AG08396 (cell line): ENCODE data around the gene PSMB3.
A peak's percentile ranks its signal among the peaks of the same experiment; 100 is the strongest.

Source experiments
- DNase-seq: peaks from one replicate; pipeline ENCODE4 v3.0.0; 2012; ENCODE audit warnings: low spot score, mixed read lengths

Gene PSMB3

DNA sequence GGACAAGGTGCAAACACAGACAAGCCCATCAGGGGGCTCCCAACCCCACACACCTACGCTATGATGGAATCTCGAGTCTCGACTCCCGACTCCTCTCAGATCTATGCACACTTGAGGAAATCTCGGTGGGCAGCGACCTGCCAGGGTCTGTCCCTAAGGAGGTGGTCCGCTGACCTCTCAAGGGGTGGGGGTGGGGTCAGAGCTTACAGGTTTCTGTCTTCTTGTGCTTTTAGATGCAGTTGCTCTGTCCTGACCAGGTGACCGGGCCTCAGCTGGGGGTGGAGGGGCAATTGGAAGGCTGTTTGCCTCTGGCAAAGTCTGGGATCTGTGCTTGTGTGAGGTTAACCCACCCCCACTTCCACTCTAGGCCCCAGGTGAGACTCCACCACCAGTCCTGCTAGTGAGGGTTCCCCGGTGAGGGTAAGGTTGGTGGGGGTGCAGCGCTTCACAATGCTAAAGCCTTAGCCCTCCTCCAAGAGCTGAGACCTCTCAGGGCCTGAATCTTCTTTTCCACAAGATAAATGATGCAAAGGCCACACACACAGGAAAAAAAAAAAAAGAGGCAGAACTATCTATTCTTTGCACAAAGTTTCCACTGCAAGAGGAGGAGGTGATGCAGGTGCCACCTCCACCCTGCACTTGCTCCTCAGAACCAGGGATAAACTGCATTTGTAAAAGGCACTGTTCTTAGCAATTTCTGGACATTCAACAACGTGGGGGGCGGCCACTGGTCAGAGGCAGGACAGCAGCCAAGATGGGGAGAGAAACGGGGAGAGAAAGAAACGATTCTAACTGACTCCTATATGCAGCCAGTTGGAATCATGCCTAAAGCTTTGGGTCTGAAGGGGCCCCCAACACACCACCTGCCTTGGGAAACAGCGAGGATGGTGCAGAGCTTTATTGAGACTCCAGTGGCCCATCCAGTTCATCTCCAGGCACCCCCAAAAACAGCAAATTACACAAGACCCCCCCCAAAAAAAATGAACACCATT lies 18.3 kb upstream of the PSMB3 start:
- DNase-seq = no peak

DNA sequence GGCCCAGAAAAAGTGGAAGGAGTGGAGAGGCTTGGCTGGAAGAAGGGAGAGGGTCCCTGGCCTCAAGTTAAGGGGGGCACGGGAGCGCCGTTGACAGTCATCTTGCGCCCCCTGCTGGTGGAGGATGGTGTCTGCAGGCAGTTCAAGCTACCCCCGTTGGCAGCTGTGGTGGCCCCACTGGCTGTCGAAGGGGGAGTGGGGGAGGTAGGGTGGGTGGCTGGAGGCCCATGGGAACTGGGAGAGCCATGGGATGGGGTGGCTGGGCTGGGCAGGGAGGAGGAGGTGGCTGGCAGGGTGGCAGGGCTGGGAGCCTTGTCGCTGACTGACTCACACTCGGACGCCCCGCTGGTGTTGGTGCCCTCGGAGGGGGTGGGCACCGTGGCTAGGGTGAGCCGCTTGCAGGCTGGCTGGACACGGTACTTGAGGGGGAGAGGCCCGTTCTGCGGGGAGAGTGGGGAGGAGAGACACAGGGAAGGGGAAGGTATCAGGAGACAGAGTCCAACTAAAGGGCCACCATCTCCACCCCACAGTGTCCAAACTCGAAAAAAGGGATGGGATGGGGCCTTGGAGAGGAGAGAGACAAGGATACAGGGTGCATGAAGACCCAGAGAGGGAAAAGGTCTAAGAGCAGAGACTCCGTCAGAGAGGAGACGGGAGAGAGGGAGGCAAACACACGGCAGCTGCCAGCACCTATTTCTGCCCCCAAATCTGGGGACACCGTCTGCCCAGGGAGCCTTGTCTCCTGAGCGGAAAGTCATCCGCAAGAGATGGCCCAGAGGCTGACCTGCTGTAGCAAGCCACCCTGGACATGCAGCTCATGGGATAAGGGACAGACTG lies 17.2 kb upstream of the PSMB3 start:
- DNase-seq = peak; percentile 85

DNA sequence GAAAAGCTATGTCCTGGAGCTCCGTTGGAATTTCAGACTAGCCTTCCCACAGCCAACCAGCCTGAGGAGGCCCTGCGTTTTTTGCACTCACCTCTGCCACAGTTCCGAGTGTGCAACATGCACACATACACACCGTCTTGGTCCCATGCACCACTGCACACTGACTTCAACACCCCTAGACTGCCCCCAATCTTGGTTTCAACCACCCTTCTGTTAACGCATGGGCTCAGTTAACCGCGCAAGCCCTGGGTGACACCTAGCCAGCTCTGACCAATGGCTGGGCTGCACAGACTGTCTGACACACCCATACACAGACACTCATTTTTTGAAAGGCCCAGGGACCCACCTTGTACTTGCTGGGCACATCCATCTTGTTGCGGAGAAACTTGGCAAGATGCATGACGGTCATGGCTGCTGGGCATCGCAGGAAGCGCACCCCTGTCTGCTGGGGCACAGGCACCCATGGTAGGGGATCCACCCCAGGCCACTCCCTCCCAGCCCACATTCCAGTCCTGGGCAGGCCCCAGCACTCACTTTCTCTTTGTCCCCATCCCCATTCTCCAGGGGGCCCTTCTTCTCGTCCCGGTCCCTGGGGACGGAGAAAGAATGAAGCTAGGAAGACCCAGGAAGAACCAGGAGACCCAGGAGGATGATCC lies 14.4 kb upstream of the PSMB3 start:
- DNase-seq = no peak

DNA sequence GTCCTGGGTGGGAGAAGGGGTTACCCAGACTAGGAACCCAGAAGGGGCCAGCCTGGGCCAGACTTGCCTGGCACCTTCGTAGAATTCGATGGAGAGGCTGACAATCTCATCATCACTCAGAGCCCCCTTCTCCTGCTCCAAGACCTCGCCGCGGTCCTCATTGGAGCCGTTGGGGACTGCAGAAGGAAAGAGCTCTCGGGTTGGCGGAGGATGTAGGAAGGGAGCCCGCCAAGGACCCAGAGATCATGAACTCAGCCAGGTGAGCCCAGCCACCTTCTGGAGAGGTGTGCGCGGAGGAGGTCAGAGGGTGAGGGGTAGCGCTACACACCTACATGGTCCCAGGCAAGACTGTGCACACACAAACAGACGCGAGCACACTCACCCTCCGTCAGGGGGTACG lies 13.9 kb upstream of the PSMB3 start:
- DNase-seq = no peak

DNA sequence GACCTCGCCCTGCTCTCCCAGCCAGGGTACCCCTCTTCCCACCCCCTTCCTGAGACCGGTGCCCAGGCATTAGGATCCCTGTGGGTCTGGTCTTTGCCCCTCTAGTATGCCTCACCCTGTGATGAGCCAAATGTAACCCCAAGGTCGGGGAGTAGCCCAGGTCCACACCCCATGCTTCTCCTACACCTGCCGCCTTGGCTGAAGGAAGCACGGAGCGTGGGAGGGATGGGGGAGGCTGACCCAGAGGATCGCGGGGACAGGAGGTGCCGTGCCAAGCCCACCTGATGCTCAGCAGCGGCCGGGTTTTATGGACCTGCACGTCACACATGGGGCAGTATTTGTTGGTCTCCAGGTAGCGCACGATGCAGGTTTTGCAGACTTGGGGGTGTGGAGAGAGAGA lies 13.2 kb upstream of the PSMB3 start:
- DNase-seq = no peak

DNA sequence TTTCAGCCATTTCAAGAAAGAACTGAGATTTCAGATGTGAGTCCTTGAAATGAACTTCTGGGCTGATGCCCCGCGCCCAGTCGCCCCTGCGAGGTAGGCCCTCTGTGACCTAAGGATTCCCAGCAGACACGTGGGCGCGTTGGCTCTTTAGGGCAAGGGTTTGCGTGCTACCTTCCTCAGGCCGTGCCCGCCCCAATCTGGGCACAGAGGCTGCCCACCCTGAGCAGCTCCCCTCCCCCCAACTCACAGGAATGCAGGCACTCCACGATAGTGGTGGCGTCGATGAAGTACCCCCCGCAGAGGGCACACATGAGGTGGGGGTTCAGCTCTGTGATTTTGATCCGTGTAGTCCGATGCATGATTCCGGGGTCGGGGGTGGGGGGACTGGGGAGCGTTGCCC lies 12.5 kb upstream of the PSMB3 start:
- DNase-seq = no peak

DNA sequence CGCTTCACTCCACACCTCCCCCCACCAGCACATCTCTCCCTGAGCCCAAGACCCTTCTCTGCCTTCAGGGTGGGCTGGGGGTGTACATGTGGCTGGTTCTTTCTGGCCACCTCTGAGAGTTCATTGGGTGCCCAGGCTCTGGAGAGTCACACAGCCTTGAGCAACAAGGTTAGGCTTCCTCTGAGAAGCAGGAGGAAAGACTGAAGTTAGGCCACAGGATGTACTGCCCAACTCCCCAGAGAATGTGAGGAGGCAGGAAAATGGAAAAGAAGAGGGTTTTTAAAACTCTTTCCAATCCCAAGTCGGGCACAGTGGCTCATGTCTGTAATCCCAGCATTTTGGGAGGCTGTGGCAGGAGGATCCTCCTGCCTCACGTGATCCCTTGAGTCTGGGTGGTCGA lies 11.7 kb upstream of the PSMB3 start:
- DNase-seq = no peak

DNA sequence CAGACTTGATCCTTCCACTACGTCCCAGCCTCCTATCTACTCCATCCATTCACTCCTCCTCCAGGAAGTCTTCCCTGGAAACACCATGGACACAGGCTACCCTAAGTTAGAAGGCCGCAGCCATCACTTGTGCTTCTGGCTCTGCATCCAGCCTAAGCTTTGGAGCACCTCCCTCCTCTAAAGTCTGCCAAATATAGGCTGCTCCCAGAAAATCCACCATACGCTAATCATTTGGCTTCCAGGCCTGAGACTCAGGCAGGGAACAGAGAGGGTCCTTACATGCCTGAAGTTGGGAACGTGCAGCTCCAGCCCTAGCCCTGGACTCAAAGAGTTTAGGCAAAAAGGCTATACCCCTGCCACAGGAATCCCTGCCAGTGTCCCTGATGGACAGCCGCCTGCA lies 11.1 kb upstream of the PSMB3 start:
- DNase-seq = no peak

DNA sequence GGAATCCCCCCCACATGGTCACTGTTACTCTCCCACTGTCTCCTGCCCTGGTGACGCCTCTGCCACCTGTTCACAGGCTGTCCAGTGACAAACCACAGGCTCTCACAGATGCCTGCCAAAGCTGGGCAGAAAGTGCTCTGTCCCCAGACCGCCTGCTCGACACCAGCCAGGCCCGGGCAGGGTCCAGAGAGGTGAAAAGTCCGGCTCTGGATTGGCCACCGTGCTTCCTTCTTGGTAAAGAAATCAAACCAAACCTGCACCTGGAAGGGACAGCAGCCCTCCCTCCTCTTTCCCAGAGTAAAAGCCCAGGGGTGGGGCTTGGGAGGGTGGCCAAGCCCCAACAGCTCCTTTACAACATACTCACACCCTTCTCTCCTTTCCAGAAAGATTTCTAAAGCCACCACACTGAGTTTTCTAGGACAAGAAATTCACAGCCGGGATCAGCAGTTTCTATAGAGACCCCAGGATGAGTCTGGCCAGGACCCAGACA lies 10.6 kb upstream of the PSMB3 start:
- no peak for DNase-seq

DNA sequence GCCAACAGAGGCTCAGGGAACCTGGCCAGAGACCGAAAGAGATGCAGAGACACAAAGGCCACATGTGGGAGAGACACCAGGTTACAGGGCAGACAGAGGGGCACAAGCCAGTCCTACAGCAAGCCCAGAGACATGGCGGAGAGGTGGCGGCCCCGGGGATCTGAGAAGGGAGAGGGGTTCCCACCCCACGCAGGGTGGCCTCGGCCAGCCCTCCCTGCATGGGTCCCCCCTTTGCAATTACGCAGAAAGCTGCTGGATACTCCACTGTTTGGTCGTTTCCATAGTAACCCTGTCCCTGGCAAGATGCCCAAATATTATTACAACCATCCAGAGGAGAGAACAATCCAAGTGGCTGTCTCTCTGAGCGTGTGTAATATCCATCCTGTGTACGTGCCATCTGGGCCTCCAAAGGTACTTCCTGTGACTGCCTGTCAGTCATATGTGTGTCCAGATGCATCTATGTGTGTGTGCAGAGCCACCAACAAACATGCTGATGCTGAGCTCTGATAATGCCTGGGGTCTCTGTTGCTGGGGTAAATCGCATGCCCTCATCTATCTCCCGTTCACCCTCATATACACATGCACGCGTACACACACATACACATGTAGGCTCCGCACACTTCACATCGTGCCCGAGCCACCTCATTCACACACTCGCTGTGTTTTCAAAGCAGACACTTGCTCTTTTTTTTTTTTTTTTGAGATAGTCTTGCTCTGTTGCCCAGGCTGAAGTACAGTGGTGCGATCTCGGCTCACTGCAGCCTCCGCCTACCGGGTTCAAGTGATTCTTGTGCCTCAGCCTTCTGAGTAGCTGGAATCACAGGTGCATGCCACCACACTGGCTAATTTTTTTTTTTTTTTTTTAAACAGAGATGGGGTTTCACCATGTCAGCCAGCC lies 9.9 kb upstream of the PSMB3 start:
- DNase-seq = peak; percentile 84

DNA sequence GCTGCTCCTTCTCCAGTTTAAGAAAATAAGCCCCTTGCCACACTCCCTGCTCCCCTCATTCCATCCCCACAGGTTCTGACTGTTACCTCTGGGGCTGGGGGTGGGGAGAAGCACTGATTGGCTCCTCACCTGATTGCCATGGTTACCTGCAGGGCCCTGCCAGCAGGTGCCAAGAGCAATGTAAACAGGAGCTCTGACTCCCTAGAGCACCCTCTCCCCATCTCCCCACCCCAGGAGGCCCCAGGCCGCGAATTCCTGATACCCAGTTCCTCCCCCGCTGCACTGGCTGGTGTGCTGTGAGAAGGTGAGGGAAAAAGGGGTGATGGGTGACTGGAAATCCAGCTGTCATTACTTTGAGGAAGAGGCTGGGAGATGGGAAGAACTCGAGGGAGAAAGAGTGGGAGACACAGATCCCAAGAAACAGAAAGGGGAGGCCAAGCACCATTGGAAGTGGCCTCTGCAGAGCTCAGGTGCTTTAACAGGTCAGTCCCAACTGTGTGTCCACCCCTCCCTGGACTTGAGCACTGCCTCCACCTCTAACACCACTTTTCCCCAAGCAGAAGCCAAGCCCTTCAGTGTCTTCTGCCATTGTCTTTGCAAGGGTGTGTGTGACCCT lies 8.9 kb upstream of the PSMB3 start:
- no peak for DNase-seq

DNA sequence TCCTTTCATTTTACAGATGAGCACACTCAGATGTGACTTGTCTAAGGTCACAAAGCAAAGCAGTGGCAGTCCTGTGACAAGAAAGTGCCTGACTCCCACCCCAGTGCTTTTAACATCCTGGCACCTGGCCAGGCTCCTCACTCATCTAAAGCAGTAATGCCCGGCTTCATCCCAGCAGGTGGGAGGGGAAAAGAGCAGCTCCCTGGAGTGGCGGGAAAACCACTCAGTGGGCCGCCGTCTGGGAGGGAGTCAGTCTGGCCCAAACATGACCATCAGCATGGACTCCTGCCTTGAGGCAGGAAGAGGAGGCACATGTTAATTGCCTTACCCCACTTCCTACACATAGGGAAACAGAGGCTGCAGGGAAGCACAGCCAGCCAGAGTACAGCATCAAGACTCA lies 7.0 kb upstream of the PSMB3 start:
- DNase-seq = no peak

DNA sequence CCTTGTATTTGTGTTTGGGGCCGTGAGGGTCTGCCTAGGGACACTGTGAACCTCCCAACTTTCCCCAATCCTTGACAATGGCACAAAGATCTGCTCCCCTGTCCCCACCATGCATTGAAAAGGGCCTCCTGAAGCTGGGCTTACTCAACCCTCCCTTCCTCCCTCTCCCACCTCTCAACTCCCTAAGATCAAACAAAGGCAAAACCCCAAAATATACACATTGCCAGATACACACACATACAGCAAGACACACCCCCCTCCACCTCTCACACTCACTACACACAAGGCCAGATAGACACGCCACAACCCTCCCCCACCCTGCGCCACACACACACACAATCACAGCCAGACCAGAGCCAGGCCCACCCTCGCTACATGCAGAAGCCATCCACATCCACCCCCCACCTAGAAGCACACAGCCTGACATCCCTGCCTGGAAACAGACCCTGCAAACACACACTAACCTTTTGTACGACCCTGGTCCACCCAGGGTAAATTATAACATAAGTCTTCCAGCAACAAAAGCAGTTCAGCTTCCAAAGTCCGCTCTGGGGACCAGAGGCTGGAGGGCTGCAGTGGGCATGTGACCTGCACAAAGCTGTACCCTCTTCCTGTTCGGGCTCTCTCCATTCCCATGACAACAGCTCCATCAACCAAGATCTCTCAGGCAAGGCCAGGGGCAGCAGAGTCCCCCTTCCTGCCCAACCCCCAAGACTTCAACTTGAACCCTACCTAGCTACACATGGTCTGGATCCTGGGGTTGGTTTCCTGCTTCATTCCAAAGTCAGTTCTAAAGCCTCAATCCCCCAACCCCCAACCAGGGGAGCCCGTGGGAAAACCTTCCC lies 6.3 kb upstream of the PSMB3 start:
- DNase-seq = no peak

DNA sequence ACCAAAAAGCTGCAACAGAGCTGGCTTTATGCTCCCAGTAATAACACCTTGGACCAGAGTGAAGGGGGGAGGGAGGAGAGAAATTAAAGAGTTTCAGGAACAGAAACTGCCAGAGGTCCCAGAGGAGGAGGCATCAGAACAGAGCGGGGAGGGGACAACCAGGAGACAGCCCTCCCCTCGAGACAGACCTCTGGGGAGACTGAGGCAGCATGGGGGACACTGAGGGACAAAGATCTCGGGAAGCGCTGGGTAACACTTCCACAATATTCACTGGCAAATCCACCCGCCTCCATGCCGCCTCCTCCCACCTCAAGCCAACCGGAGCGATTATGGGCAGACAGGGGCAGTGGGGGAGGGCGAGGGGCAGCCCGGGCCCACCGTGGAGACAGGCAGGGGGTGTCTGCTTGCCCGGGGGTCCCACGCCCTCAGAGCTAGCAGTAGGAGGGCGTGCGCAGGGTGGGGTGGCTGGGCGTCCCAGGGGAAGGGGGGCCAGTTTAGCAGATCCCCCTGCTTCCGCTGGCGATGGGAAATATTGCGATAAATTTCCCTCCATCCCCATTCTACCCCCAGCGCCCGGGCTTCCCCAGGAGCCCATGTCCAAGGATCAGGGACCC lies 5.6 kb upstream of the PSMB3 start:
- no peak for DNase-seq

DNA sequence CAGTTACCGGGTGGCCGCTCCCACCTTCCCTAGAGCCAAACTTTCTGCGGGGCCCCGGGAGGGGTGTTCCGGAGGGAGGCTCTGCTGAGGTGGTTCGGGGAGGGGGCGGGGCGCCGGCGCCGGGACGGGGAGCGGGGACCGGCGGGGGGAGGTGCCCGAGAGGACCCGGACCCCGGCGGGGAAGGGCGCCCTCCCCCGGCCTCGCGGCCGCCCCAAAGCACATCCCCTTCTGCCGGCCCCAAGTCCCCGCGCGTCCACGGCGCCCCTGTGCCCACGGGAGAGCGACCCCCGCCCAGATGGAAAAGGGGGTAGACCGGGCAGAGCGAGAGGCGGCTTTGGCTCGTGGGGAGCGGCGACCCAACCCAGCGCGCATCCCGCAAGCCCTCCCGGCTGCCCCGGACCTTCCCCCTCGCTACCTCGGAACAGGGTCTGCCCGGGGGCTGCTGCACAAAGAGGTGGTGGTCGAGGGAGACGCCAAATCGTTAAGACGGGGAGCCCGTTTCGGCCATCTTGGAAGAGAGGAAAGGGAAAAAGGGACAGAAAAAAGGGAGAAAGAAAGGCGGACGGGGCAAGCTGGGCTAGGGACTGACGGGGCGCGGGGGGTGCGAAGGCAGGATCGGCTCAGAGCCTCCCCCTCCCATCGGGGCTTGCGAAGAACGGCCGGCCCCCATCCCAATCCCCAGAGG lies 4.9 kb upstream of the PSMB3 start:
- DNase-seq = peak; percentile 51

DNA sequence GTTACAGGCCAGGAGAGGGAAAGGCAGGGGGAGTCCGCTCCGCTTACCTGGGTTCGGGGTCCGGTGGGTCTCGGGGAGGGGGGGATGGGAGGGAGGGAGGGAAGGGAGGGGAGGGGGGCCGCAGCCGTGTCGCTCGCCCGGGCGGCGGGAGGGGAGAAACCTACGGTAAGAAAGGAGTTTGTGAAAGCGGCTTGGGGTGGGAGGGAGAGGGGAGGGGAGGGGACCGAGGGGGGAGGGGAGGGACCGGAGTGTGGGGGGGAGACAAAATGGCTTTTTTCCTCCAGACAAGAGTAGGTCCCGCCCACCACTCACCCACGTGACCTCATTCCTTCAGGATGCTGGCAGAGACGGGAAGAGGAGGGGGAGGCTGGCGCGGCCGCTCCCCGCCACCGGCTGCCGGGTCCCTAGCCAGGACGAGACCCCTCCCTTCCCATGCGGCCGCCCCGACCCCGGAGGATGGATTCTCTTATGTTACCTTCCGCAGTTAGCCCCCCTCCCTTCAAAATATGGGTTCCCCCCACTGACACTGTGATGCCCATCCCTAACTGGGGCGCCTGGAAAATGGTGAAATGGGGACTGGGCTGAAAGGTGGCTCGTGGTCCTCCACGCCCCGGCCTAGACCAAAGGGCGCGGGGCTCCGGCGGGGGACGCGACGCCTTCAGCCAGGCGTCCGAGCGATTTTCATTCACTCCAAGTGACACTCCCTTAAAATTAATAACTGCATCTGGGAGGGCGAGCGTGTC lies 4.2 kb upstream of the PSMB3 start, which contains the start of gene PCGF2:
Gene PCGF2 (minus strand): TSS at position 188 of the 743 bp plus-strand sequence. CDS start 7,934 bp downstream, outside the sequence.
- DNase-seq = peak; percentile 85

DNA sequence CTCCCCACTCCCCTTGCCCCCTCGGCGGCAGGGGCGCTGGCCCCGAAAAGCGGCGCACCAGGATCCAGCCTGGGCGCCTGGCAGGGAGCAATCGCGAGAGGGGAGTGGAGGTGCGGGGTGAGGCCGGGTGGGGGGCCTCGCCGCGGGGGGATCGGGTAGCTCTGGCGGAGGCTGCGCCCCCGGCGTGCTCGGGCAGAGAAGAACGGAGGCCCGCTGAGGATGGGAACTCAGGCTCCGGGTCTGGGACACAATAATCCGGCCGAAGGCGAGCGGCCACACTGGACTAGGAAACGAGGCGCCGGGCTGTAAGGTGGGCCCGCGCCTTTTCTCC lies 3.7 kb upstream of the PSMB3 start:
- no peak for DNase-seq
